ENCODE measurements around the gene GBGT1. TPM values are rescaled to one million over a fixed set of nuclear protein-coding genes. Genes with fewer than 3 reads are reported as not detected.

The GBGT1 gene
- total and polyA plus RNA-seq, 9 of the 15 experiments (the other 6 are each of a cell fraction or from before 2014, with no cell fraction given) = 0.55 to 25.8 (median 13.7) TPM

GRCh38 chr9:133148199-133149129, 15.2 kb downstream of the GBGT1 start (continued):
- TF ChIP-seq CLOCK (CRISPR knock-in tag; IDR thresholded peaks at IDR 0.05; ENCODE audit: borderline replicate concordance) (no peak), ZC3H4 (CRISPR knock-in tag; IDR thresholded peaks at IDR 0.05; ENCODE audit: borderline replicate concordance) (peak; percentile 82; the same call in 1 of the 2 replicates), VEZF1 (CRISPR knock-in tag; IDR thresholded peaks at IDR 0.05) (no peak), KHSRP (IDR thresholded peaks at IDR 0.05) (no peak), ZNF586 (CRISPR knock-in tag; conservative IDR thresholded peaks at IDR 0.05) (no peak), ATF4 (CRISPR knock-in tag; IDR thresholded peaks at IDR 0.05) (no peak), ZFX (CRISPR knock-in tag; IDR thresholded peaks at IDR 0.05) (peak; percentile 44)
- TF ChIP-seq, protein P1, sequence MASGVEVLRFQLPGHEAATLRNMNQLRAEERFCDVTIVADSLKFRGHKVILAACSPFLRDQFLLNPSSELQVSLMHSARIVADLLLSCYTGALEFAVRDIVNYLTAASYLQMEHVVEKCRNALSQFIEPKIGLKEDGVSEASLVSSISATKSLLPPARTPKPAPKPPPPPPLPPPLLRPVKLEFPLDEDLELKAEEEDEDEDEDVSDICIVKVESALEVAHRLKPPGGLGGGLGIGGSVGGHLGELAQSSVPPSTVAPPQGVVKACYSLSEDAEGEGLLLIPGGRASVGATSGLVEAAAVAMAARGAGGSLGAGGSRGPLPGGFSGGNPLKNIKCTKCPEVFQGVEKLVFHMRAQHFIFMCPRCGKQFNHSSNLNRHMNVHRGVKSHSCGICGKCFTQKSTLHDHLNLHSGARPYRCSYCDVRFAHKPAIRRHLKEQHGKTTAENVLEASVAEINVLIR (CRISPR knock-in tag; IDR thresholded peaks at IDR 0.05) = no peak
- TF ChIP-seq, protein P2, sequence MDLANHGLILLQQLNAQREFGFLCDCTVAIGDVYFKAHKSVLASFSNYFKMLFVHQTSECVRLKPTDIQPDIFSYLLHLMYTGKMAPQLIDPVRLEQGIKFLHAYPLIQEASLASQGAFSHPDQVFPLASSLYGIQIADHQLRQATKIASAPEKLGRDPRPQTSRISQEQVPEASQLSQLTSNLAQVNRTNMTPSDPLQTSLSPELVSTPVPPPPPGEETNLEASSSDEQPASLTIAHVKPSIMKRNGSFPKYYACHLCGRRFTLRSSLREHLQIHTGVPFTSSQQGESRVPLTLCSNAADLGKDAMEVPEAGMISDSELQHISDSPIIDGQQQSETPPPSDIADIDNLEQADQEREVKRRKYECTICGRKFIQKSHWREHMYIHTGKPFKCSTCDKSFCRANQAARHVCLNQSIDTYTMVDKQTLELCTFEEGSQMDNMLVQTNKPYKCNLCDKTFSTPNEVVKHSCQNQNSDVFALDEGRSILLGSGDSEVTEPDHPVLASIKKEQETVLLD (IDR thresholded peaks at IDR 0.05) = 0 out of 2 replicates have a peak, but pooled peaks have one; percentile 61

Data from K562 (cell line).